Colonic mucosa (tissue), 4 donors: ENCODE measurements around the gene BRINP2. TPM values are rescaled to one million over a fixed set of nuclear protein-coding genes. Genes with fewer than 3 reads are reported as not detected.

Source experiments
- DNase-seq: peaks from one replicate; pipeline ENCODE4 v3.0.0-alpha.2; 2020
- H3K27ac ChIP-seq: fragments of 200-600 bp; one replicate; pipeline ENCODE4 v1.8.0; 2021
- H3K27me3 ChIP-seq: fragments of 200-600 bp; one replicate; pipeline ENCODE4 v1.8.0; 2021
- H3K36me3 ChIP-seq: fragments of 200-600 bp; one replicate; pipeline ENCODE4 v1.8.0; 2021
- H3K4me1 ChIP-seq: fragments of 200-600 bp; one replicate; pipeline ENCODE4 v1.8.0; 2021; ENCODE audit warnings: mild to moderate bottlenecking
- H3K4me3 ChIP-seq: fragments of 200-600 bp; one replicate; pipeline ENCODE4 v1.8.0; 2021
- H3K9ac ChIP-seq, 2 donors: one replicate each; pipeline ENCODE4 v1.7.0; 2013; ENCODE audit warnings: control low read depth in 2 of 2, low read depth in 2 of 2, low read length in 2 of 2
- H3K9me3 ChIP-seq: fragments of 200-600 bp; one replicate; pipeline ENCODE4 v1.8.0; 2021
- intact Hi-C: fragments of 100-400 bp; cut with DNase I; formaldehyde crosslinking; loops from one replicate; pipeline ENCODE4 v1.14.1; 2022
- total RNA-seq, 2 donors: library from RNA; stranded (reverse); fragmentation: NEBNext Ultra II Directional in 1 of 2; extraction: Animal tissue kit (Norgen Biotek cat#: 25700) in 1 of 2; gene quantifications; one replicate each; pipeline ENCODE4 v1.2.1, GENCODE V29; 2021
- TF ChIP-seq, protein P1 (sequence below): fragments of 200-600 bp; IDR thresholded peaks from one replicate; pipeline ENCODE4 v1.8.0; 2022; ENCODE audit warnings: antibody characterized with exemption, mild to moderate bottlenecking
- donor health status: healthy.
- donor health status: DM: no; HTN: no; CAD: no.
- donor health status: DM: no; HTN: no; CAD: no.

BRINP2 gene
- total RNA-seq, 2 donors from 2014 or later = not detected

DNA sequence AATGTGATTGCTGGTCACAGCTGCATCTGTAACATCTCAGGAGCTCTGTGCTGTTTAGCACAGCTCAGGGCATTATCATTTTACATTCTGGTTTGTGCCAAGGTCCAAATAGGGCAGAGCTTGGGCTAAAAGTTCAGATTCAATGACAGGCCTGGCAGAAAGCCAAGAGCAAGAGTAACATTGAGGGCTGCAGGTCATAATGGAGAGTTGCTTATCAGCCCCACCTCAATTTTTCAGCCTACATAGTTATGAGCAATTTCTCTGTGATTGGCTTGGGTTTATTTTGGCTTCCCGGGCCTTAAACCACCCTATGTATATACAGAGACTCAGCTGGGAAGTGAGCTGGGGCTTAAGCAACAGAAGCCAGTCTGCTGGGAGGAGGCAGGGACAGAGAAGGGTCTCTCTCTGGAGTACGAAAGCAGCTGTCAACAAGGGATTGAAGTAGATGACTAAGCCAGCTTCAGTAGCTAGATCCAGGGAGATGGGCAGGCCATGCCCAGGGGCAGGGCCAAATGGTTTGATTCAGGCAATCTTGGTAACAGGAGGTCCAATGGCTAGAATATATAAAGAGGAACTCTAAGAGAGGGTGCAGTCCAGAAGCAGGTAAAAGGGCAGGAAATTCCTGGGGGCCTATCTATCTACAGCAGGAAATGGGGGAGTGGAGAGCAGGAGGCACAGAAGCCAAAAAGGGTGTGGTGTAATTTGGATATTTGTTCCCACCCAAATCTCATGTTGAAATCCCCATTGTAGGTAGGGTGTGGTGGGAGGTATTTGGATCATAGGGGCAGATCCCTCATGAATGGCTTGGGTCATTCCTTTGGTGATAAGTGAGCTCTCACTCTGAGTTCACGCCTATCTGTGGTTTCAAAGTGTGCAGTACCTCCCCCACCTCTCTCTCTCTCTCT lies 49.0 kb downstream of the BRINP2 start:
- Histone ChIP-seq H3K9me3 (no peaks in the 10 kb centered on the region), H3K4me1 (no peaks in the 10 kb centered on the region), H3K27me3 (no peaks in the 10 kb centered on the region), H3K4me3 (no peak overlapping the region), H3K36me3 (no peaks in the 10 kb centered on the region), H3K9ac (no peak overlapping the region), H3K27ac (no peak overlapping the region)
- DNase-seq = no peak
- intact Hi-C loops = no loop called here
- TF ChIP-seq, protein P1, sequence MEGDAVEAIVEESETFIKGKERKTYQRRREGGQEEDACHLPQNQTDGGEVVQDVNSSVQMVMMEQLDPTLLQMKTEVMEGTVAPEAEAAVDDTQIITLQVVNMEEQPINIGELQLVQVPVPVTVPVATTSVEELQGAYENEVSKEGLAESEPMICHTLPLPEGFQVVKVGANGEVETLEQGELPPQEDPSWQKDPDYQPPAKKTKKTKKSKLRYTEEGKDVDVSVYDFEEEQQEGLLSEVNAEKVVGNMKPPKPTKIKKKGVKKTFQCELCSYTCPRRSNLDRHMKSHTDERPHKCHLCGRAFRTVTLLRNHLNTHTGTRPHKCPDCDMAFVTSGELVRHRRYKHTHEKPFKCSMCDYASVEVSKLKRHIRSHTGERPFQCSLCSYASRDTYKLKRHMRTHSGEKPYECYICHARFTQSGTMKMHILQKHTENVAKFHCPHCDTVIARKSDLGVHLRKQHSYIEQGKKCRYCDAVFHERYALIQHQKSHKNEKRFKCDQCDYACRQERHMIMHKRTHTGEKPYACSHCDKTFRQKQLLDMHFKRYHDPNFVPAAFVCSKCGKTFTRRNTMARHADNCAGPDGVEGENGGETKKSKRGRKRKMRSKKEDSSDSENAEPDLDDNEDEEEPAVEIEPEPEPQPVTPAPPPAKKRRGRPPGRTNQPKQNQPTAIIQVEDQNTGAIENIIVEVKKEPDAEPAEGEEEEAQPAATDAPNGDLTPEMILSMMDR = no peak

DNA sequence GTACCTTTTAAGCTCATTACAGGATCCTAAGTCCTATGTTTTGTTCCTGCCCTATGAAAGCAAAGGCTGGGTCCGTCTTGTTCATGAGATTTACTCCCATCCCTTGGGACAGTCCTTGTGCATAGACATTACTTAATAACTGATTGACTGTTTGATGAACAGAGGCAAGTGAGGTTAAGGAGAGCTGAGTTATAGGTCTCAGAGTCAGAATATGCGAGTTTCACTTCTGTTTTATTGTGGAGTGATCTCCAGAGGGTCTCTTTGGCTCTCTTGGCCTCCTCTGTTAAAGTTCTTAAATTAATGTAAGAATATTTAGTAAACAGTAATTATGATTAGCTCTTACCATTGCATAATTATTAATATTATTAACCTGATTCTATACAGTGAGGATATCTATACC lies 52.6 kb downstream of the BRINP2 start:
- Histone ChIP-seq H3K4me3 (no peak overlapping the region), H3K36me3 (no peaks in the 10 kb centered on the region), H3K9ac (no peak overlapping the region), H3K4me1 (no peaks in the 10 kb centered on the region), H3K27ac (no peak overlapping the region), H3K9me3 (no peaks in the 10 kb centered on the region), H3K27me3 (no peaks in the 10 kb centered on the region)
- intact Hi-C loops = no loop called here
- TF ChIP-seq, protein P1 = no peak
- no peak for DNase-seq

DNA sequence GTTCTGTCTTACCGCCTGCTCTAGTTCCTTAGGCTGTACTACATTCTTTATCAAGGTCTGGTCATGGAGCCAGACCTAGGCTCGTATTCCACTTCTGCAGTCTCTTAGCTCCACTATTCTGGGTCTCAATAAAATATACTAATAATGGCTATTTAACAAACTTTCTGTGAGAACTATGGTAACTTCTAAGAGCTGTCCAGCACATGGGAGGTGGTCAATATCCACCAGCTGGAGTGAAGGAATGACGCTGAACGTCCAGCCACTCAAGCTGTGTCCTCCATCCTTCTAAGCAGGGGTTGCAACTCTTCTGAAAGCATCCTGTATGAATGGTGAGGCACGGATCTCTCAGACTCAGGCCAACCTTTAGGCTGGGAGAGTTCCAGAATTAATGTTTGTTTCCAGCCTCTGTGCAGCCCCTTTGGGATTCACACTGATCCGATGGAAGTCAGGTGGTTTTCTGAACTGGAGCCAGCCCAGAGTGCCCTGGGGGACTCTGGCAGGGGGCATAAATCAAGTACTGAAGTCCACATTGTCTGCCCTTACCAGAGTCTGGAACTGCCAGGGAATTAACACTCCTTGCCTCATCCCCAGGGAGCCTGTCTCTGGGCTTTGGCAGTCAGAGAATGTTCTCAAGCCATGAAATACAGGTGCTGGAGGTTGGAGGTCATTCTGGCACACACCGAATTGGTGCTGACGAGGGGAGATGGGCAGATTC lies 57.4 kb downstream of the BRINP2 start:
- DNase-seq = no peak
- Histone ChIP-seq H3K9ac (no peak overlapping the region), H3K4me1 (no peaks in the 10 kb centered on the region), H3K36me3 (no peaks in the 10 kb centered on the region), H3K27me3 (no peaks in the 10 kb centered on the region), H3K27ac (no peak overlapping the region), H3K4me3 (no peak overlapping the region), H3K9me3 (no peaks in the 10 kb centered on the region)
- TF ChIP-seq, protein P1 = no peak
- intact Hi-C loops = no loop called here

DNA sequence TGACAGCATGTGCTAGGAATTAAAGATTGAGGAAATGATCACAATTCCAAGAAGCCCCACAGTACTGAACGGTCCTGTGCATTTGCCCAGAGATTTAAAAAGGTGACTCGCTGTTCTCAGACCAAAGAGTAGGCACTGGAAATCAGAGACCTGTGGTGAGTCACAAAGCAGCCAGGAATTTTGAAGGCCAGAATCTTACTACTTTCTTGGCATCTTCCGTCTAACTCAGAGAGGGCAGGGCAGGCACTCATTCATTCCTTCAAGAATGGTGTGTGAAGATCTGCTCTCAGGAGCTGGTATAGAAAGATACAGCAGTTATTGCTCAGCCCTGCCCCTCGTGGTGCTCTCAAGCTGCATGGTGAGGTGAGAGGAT lies 57.9 kb downstream of the BRINP2 start:
- Histone ChIP-seq H3K36me3 (no peaks in the 10 kb centered on the region), H3K4me1 (no peaks in the 10 kb centered on the region), H3K9ac (no peak overlapping the region), H3K9me3 (no peaks in the 10 kb centered on the region), H3K27ac (no peak overlapping the region), H3K4me3 (no peak overlapping the region), H3K27me3 (no peaks in the 10 kb centered on the region)
- DNase-seq = no peak
- TF ChIP-seq, protein P1 = no peak
- intact Hi-C loops = no loop called here

DNA sequence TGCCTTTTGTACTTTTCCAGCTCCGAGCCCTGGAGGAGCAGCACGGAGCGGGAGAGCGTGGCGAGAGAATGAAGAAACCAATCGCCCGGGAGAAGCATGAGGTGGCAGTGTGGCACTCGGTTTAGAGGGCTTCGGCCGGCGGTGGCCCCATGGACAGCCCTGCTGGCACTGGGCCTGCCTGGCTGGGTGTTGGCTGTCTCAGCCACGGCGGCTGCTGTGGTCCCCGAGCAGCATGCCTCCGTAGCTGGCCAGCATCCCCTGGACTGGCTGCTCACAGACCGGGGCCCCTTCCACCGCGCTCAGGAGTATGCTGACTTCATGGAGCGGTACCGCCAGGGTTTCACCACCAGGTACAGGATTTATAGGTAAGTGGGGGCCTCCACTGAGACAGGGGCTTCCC lies 59.0 kb downstream of the BRINP2 start:
- no peaks in the 10 kb centered on the region for H3K27me3 ChIP-seq
- no peak for DNase-seq
- no peaks in the 10 kb centered on the region for H3K36me3 ChIP-seq
- H3K27ac ChIP-seq = no peak overlapping the region
- no peaks in the 10 kb centered on the region for H3K9me3 ChIP-seq
- H3K4me1 ChIP-seq = no peaks in the 10 kb centered on the region
- TF ChIP-seq, protein P1 = no peak
- no peak overlapping the region for H3K4me3 ChIP-seq
- intact Hi-C loops = no loop called here
- no peak overlapping the region for H3K9ac ChIP-seq
